Activated CD4-positive, alpha-beta T cell treated with anti-CD3 and anti-CD28 coated beads for 36 hours (primary cell): Measurements from ENCODE around the gene PHOSPHO2. TPM values are rescaled to one million over a fixed set of nuclear protein-coding genes. Genes with fewer than 3 reads are reported as not detected.

Experiments used
- ATAC-seq: fragments of 200-7000 bp; cut with Tn5 transposase; one replicate; pipeline ENCODE4 v1.10.0; 2021; ENCODE audit warnings: mild to moderate bottlenecking, moderate library complexity
- CTCF ChIA-PET: fragments of 350-600 bp; sonication (Branson Sonifier 250); formaldehyde crosslinking; loops from one replicate; lab custom pipeline; 2021; ENCODE audit warnings: antibody characterized with exemption; lab: Charles Lee
- POLR2A ChIA-PET: fragments of 350-600 bp; sonication (Branson Sonifier 250); formaldehyde crosslinking; loops from one replicate; lab custom pipeline; 2021; ENCODE audit warnings: antibody characterized with exemption, inconsistent platforms; lab: Charles Lee
- DNase-seq: peaks from one replicate; pipeline ENCODE4 v3.0.0-alpha.2; 2020
- H3K27ac Mint-ChIP-seq: one replicate; pipeline ENCODE4 v1.8.0; 2021; ENCODE audit warnings: mixed read lengths
- H3K27me3 Mint-ChIP-seq: one replicate; pipeline ENCODE4 v1.8.0; 2021; ENCODE audit warnings: mixed read lengths
- H3K36me3 Mint-ChIP-seq: one replicate; pipeline ENCODE4 v1.8.0; 2021; ENCODE audit warnings: low read depth, mixed read lengths
- H3K4me1 Mint-ChIP-seq: one replicate; pipeline ENCODE4 v1.8.0; 2021; ENCODE audit warnings: mixed read lengths
- H3K4me3 Mint-ChIP-seq: one replicate; pipeline ENCODE4 v1.8.0; 2021; ENCODE audit warnings: mild to moderate bottlenecking, moderate library complexity, mixed read lengths
- H3K9me3 Mint-ChIP-seq: one replicate; pipeline ENCODE4 v1.8.0; 2021; ENCODE audit warnings: low read depth, mixed read lengths
- intact Hi-C, 2 experiments: fragments of 100-400 bp; cut with DNase I in 1 of 2; cut with micrococcal nuclease in 1 of 2; formaldehyde crosslinking; loops; one replicate each; pipeline versions ENCODE4 v1.14.2 to v1.15.1; 2022 to 2024; cut with DNase I, micrococcal nuclease
- total RNA-seq, 2 experiments: library from RNA; stranded (reverse); gene quantifications; one replicate each; pipeline ENCODE4 v1.2.3, GENCODE V29; 2021

Gene PHOSPHO2
- total RNA-seq, 2 experiments from 2014 or later, result 2.2 to 3.5 TPM

GRCh38 chr2:169664978-169665930, 29.0 kb upstream of the PHOSPHO2 start:
- intact Hi-C loops, result no loop called here

GRCh38 chr2:169667583-169667982, 26.7 kb upstream of the PHOSPHO2 start:
- H3K4me3 Mint-ChIP-seq, result no peak overlapping the region
- ChIA-PET CTCF (interaction anchor here (0.7 to 1.2 kb wide), 2 partner anchors 25 to 500 kb away, joined by 3 to 6 read pairs; no protein-coding TSS in a partner anchor), POLR2A (no interaction called here)
- H3K27ac Mint-ChIP-seq, result no peak overlapping the region
- intact Hi-C loops, result loop anchor here in 1 of 2 experiments (1.0 kb wide), 1 partner anchor 18 kb away; no protein-coding TSS in a partner anchor
- H3K4me1 Mint-ChIP-seq, result no peaks in the 10 kb centered on the region
- no peaks in the 10 kb centered on the region for H3K27me3 Mint-ChIP-seq
- H3K9me3 Mint-ChIP-seq, result no peaks in the 10 kb centered on the region
- H3K36me3 Mint-ChIP-seq, result no peaks in the 10 kb centered on the region
- ATAC-seq (no peak), DNase-seq (no peak)

More at GRCh38 chr2:169664978-169665930, 29.0 kb upstream of the PHOSPHO2 start:
- no peaks in the 10 kb centered on the region for H3K9me3 Mint-ChIP-seq
- CTCF ChIA-PET, result interaction anchor here (0.6 to 1.4 kb wide), 3 partner anchors 8 to 81 kb away, joined by 3 to 4 read pairs (median 3); partner anchors contain the start of gene PPIG
- H3K36me3 Mint-ChIP-seq, result no peaks in the 10 kb centered on the region
- POLR2A ChIA-PET, result interaction anchor here (0.6 kb wide), 1 partner anchor 1073 kb away, joined by 13 read pairs; no protein-coding TSS in a partner anchor
- no peaks in the 10 kb centered on the region for H3K4me1 Mint-ChIP-seq
- ATAC-seq (no peak), DNase-seq (no peak)
- H3K4me3 Mint-ChIP-seq, result no peak overlapping the region
- H3K27ac Mint-ChIP-seq, result no peak overlapping the region
- no peaks in the 10 kb centered on the region for H3K27me3 Mint-ChIP-seq

GRCh38 chr2:169670215-169670651, 24.0 kb upstream of the PHOSPHO2 start:
- ChIA-PET POLR2A (no interaction called here), CTCF (interaction anchor here (1.2 kb wide), 1 partner anchor 154 kb away, joined by 3 read pairs; the partner anchor contains the start of gene METTL5)
- H3K4me3 Mint-ChIP-seq, result no peak overlapping the region
- H3K36me3 Mint-ChIP-seq, result no peaks in the 10 kb centered on the region
- ATAC-seq (peak; percentile 51), DNase-seq (no peak)
- no peaks in the 10 kb centered on the region for H3K4me1 Mint-ChIP-seq
- H3K27me3 Mint-ChIP-seq, result peaks cover 7% of the 10 kb centered on the region
- no peak overlapping the region for H3K27ac Mint-ChIP-seq
- no peaks in the 10 kb centered on the region for H3K9me3 Mint-ChIP-seq
- intact Hi-C loops, result no loop called here

- Mint-ChIP-seq H3K27me3 (peaks cover 7% of the 10 kb centered on the region), H3K36me3 (no peaks in the 10 kb centered on the region), H3K27ac (no peak overlapping the region), H3K9me3 (no peaks in the 10 kb centered on the region), H3K4me3 (no peak overlapping the region), H3K4me1 (no peaks in the 10 kb centered on the region)
- DNase-seq (no peak), ATAC-seq (no peak)
- intact Hi-C loops, result no loop called here
- ChIA-PET CTCF (interaction anchor here (1.2 kb wide), 1 partner anchor 153 kb away, joined by 3 read pairs; the partner anchor contains the start of gene METTL5), POLR2A (no interaction called here)
Measured at GRCh38 chr2:169670937-169671336, 23.3 kb upstream of the PHOSPHO2 start.

GRCh38 chr2:169672406-169672805, 21.9 kb upstream of the PHOSPHO2 start:
- peaks cover 8% of the 10 kb centered on the region for H3K27me3 Mint-ChIP-seq
- intact Hi-C loops, result no loop called here
- POLR2A ChIA-PET, result no interaction called here
- H3K9me3 Mint-ChIP-seq, result no peaks in the 10 kb centered on the region
- ATAC-seq, result no peak
- H3K36me3 Mint-ChIP-seq, result no peaks in the 10 kb centered on the region
- H3K27ac Mint-ChIP-seq, result no peak overlapping the region
- no peak overlapping the region for H3K4me3 Mint-ChIP-seq
- DNase-seq, result no peak
- no peaks in the 10 kb centered on the region for H3K4me1 Mint-ChIP-seq
- CTCF ChIA-PET, result no interaction called here

- no peak overlapping the region for H3K27ac Mint-ChIP-seq
- H3K36me3 Mint-ChIP-seq, result no peaks in the 10 kb centered on the region
- H3K9me3 Mint-ChIP-seq, result no peaks in the 10 kb centered on the region
- ATAC-seq (no peak), DNase-seq (no peak)
- intact Hi-C loops, result no loop called here
- POLR2A ChIA-PET, result no interaction called here
- peaks cover 8% of the 10 kb centered on the region for H3K27me3 Mint-ChIP-seq
- CTCF ChIA-PET, result interaction anchor here (0.6 to 0.8 kb wide), 2 partner anchors 8 to 1255 kb away, joined by 3 to 4 read pairs; no protein-coding TSS in a partner anchor
- H3K4me1 Mint-ChIP-seq, result no peaks in the 10 kb centered on the region
- no peak overlapping the region for H3K4me3 Mint-ChIP-seq
Measured at GRCh38 chr2:169673106-169673505, 21.2 kb upstream of the PHOSPHO2 start.

GRCh38 chr2:169673921-169674320, 20.3 kb upstream of the PHOSPHO2 start:
- intact Hi-C loops, result no loop called here
- DNase-seq, result no peak
- no peak overlapping the region for H3K4me3 Mint-ChIP-seq
- peaks cover 8% of the 10 kb centered on the region for H3K27me3 Mint-ChIP-seq
- no peak overlapping the region for H3K27ac Mint-ChIP-seq
- H3K36me3 Mint-ChIP-seq, result no peaks in the 10 kb centered on the region
- CTCF ChIA-PET, result interaction anchor here (0.6 kb wide), 1 partner anchor 152 kb away, joined by 3 read pairs; no protein-coding TSS in a partner anchor
- POLR2A ChIA-PET, result no interaction called here
- no peak for ATAC-seq
- no peaks in the 10 kb centered on the region for H3K4me1 Mint-ChIP-seq
- H3K9me3 Mint-ChIP-seq, result no peaks in the 10 kb centered on the region

- intact Hi-C loops, result loop anchor here in 1 of 2 experiments (2.0 kb wide), 1 partner anchor 148 kb away; no protein-coding TSS in a partner anchor
- POLR2A ChIA-PET, result no interaction called here
- CTCF ChIA-PET, result no interaction called here
- Mint-ChIP-seq H3K9me3 (peaks cover 2% of the 10 kb centered on the region), H3K4me1 (no peaks in the 10 kb centered on the region), H3K36me3 (no peaks in the 10 kb centered on the region), H3K4me3 (no peak overlapping the region), H3K27me3 (peaks cover 10% of the 10 kb centered on the region), H3K27ac (no peak overlapping the region)
- DNase-seq (no peak), ATAC-seq (no peak)
Measured at GRCh38 chr2:169676357-169676756, 17.9 kb upstream of the PHOSPHO2 start.

- no peaks in the 10 kb centered on the region for H3K36me3 Mint-ChIP-seq
- ChIA-PET CTCF (no interaction called here), POLR2A (no interaction called here)
- H3K27ac Mint-ChIP-seq, result no peak overlapping the region
- H3K4me1 Mint-ChIP-seq, result no peaks in the 10 kb centered on the region
- no peak for DNase-seq
- H3K4me3 Mint-ChIP-seq, result no peak overlapping the region
- intact Hi-C loops, result loop anchor here in 1 of 2 experiments (2.0 kb wide), 1 partner anchor 148 kb away; no protein-coding TSS in a partner anchor
- no peak for ATAC-seq
- peaks cover 2% of the 10 kb centered on the region for H3K9me3 Mint-ChIP-seq
- H3K27me3 Mint-ChIP-seq, result peaks cover 10% of the 10 kb centered on the region
Measured at GRCh38 chr2:169676850-169677249, 17.4 kb upstream of the PHOSPHO2 start.

GRCh38 chr2:169683054-169683424, 11.2 kb upstream of the PHOSPHO2 start:
- intact Hi-C loops, result loop anchor here in 1 of 2 experiments (1.0 to 5.0 kb wide), 2 partner anchors 11 to 101 kb away; partner anchors contain the start of genes CFAP210, PHOSPHO2 and PPIG
- DNase-seq (peak; percentile 40), ATAC-seq (peak; percentile 98)
- no peaks in the 10 kb centered on the region for H3K36me3 Mint-ChIP-seq
- ChIA-PET CTCF (interaction anchor here (1.0 to 1.3 kb wide), 3 partner anchors 10 to 246 kb away, joined by 3 to 5 read pairs (median 3); no protein-coding TSS in a partner anchor), POLR2A (interaction anchor here (1.0 kb wide), 1 partner anchor 10 kb away, joined by 4 read pairs; no protein-coding TSS in a partner anchor)
- H3K27ac Mint-ChIP-seq, result peak overlapping the region; percentile 78
- peaks cover 15% of the 10 kb centered on the region for H3K4me1 Mint-ChIP-seq
- peaks cover 2% of the 10 kb centered on the region for H3K27me3 Mint-ChIP-seq
- H3K4me3 Mint-ChIP-seq, result no peak overlapping the region
- peaks cover 2% of the 10 kb centered on the region for H3K9me3 Mint-ChIP-seq
